Stimulated activated CD4-positive, alpha-beta T cell treated with anti-CD3 and anti-CD28 coated beads, Interleukin-1b, Interleukin-23, amount 100 ng/mL, for 4 hours (primary cell): ENCODE results near the gene USP7.
"Not testable (repeated sequence)": the region's sequence is repeated elsewhere in the genome, so short reads cannot be mapped to it uniquely, and the experiment has no call there.

Experiments used
- DNase-seq, 2 donors: peaks; one replicate each; pipeline ENCODE4 v3.0.0-alpha.2; 2020; ENCODE audit warnings: low read depth in 2 of 2

The USP7 gene

DNA sequence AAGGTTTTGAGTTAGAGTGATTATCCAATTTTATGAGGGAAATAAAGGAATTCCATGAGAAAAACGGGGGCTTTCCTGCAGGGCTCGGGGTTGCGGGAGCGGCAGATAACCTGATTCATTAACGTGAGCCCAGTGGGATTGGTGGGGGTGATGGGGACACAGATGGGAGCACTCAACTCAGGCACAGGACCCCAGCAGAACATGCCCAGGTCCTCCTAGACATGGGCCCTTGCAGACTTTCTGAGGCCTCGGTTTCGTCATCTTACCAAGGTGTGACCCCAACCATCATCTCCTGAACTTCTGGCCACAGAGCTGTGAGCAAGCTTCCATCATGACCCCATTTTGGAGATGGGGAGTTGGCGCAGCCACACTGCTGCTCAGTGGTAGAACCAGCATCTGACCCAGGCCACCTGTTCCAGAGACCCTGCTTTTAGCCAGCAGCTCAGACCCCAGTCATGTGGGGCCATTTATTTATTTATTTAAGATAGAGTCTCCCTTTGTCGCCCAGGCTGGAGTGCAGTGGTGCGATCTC, 117.2 kb downstream of the USP7 start:
- no peak for DNase-seq

DNA sequence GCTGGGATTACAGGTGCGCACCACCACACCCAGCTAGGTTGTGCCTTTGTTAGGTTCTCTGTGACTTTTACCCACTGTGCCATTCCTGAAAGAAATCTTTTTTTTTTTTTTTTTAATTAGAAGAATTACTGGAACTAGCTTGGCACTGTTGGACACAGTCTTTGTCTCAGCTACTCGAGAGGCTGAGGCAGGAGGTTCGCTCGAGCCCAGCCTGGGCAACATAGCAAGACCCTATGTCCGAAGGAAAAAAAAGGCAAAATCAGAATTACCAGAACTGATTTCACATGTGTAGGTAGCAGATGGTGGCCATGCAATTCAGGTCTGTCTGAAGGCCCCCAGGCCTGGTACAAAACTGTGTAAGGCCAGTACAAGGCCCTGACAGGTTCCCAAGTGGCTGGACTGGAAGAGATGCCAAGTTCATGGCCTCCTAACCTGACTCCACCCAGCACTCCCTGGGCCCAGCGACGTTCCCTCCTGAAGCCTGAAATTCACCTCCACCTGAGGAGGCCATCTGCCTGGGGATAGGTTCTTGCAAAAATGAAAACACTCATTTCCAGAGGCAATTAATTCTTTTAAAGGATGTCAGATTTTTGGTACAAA, 117.9 kb downstream of the USP7 start:
- DNase-seq, result no peak

DNA sequence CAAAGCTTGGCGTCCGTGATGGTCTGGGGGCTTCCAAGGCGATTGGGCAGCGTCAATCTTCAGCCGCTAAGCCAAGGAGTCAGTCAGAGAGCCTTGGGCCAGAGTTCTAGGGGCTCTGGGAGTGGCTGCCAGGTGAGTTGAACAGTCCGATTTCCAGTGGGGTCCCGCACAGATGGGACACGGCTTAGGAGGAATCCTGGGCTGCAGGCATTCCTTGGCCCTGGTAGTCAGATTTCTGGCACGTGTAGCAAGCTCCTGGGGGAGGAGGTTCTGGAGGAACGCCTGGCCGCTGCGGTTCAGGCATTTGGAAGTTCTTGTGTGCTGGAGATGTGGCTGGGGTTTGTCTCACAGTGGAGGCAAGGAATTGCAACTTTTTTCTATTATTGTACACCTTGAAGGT, 120.4 kb downstream of the USP7 start:
- DNase-seq, result not testable (repeated sequence)
